Stimulated activated CD4-positive, alpha-beta T cell treated with anti-CD3 and anti-CD28 coated beads, Interleukin-15, amount 100 ng/mL, for 48 hours (primary cell): ENCODE data around the gene C3orf33.

Experiments
- DNase-seq, 2 donors: peaks; one replicate each; pipeline ENCODE4 v3.0.0-alpha.2; 2020; ENCODE audit warnings: low read depth in 2 of 2

Gene C3orf33

DNA sequence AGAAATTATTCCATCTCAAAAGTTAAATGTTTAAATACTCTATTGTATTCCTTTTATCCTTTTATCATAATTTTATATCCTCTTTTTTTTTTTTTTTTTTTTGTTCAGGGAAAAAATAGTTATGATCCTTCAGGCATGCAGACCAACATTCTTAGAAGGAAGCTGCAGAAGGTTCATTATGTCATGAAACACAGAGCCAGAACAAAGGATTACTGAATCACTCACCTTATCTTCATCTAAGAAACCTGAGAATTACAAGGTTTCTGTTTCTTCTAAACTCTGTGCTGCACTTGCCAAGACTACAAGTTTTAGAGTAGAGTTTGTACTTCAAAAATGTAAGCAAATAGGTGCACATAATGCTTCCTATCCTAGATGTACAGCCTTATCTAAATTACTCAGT is 64.5 kb downstream of the C3orf33 start:
- DNase-seq = no peak

DNA sequence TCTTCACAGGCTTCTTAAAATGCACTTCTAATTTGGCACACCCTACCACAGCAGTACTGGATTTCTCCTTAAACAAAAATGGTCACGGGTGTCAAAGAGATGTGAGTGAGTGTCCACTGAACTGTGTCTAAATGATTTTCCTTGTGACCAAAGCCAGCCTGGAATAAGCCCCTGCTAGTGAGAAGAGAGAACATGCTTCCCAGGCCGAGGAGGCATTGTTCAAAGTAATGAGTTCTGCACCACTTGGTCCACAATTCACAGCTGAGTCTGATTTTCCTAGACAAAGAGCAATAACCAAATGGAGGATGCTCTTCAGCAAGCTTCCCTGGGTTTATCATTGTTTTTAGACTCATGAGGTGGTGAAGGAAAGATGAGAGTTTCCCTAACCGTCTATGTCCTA is 65.0 kb downstream of the C3orf33 start:
- DNase-seq = no peak

DNA sequence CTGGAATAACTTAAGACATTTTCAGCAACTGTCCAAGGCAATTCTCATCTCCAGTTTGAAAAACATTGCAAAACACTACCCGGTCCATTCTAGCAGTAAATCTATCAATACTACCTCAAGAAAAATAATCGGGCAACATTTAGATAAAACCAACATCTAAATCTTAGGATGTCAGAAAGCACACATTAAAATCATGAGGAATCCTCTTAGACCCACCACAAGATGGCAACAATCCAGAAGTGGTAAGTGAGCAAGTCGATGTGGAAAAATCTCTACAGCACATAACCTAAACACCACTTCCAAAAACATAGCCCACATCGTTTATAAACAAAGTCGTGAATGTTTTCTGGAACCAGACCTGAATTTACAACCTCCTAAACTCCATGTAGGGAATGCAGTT is 66.9 kb downstream of the C3orf33 start:
- no peak for DNase-seq

DNA sequence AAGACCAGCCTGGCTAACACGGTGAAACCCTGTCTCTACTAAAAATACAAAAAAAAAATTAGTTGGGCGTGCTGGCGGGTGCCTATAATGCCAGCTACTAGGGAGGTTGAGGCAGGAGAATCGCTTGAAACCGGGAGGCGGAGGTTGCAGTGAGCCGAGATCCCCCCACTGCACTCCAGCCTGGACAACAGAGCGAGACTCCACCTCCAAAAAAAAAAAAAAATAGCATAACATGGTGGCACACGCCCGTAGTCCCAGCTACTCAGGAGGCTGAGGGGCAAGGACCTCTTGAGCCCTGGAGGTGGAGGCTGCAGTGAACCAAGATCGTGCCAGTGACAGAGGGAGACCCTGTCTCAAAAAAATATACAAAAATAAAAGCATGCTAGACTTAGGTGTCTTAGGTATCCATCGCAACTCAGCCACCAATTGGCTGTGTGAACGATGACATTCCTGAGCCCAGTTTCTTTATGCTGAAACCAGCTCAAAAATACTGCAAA is 67.5 kb downstream of the C3orf33 start:
- DNase-seq = no peak

DNA sequence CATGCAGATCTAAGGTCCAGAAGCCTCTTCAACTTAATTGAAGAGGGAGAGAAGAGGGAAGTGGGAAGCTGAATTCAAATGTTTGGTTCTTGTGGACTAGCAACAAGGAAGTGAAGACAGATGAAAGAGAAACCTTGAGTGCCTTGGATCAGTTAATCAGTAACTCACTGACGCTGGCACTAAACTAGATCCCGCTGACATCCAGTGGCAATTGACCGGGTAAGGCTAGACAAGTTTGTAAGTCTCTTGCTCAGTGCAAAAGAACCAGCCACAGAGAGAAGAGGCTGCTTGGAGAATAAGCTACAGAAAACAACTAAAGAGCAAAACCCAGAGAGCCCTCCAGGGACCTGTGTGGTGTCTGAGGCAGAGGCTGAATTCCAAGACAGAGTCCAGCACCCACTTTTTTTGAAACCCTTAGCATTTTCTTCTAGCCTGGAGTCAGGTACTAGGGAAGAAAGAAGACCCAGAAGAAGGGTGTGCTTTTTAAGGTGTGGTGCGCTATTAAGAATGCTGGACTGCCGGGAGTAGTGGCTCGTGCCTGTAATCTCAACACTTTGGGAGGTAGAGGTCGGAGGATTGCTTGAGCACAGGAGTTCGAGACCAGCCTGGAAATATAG is 68.1 kb downstream of the C3orf33 start:
- no peak for DNase-seq

DNA sequence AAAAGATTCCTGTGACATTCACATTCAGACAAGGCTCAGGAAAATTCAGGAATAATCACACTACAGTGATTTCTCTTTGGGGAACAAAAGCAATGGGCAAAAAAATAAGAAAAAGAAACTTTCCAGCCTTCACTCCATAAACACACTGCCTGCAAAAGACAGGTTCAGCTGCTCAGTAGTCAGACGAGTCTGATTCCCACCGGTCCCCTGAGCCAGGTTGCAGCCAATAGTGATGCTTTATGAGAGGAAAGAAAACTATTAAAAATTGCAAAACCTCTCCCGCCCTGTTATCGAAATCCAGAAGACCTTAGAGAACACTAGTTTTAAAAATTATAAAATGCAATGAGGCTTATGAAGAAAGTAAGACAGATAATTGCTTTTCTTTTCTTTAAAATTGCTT is 69.7 kb downstream of the C3orf33 start:
- no peak for DNase-seq

DNA sequence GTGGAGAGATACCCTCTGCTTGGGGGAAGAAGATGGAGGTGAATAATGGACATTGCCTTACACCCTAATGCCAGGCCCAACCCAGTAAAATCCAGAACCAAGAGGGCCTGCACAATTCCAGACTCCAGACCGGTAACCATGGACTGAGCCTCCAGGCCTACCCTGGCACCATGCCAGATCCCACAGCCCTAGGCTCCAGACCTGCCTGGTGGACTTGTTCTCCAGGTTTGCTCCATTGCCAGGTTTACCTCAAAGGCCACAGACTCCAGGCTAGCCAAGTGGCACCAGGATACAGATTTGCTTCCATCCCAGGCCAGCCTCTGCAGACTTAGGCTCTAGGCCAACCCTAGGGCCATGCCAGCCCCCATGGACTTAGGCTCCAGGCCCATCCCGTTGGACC is 75.2 kb downstream of the C3orf33 start:
- DNase-seq = no peak

DNA sequence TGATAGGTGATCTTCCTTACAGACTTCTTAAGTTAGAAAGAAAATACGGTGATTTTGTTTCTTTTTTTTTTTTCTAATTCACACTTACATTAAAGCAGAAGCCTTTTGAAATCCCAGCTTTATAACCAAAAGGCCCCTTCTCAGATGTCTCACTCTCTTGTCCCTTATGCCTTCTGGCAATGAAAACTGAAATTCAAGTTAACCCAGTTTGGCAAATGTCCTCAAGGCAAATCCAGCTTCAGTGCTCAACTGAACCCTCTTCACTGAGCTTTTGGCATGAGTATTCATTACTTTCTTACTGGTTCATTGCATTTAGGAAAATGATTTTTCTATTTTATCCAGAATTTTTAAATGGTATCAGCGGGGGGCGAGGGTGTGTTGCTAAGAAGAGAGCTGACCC is 78.2 kb downstream of the C3orf33 start:
- no peak for DNase-seq

DNA sequence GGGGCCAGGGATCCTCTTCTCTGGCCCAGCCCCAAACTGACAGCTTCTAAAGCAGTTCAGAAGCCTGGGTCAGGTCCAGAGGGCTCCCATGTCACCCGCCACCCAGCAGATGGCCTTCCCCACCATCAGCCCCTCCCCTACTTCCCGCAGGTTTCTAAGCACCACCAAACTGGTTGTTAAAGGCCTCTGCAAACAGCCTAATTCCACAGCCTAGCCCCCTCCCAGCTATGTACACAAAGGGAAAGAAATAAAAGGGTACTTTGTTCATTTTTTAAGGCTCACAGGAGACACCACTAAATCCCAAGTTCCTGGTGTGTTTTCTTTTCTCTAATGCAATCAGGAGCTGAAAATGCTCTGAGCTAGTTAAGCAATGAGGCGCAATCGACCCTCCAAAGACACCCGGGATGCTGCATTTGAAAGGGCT is 91.8 kb downstream of the C3orf33 start:
- no peak for DNase-seq
